Measurements from ENCODE around the gene UBE4A.
"Not testable (repeated sequence)": the region's sequence is repeated elsewhere in the genome, so short reads cannot be mapped to it uniquely, and the experiment has no call there.

UBE4A gene

GRCh38 chr11:118401880-118402590 is 42.6 kb downstream of the UBE4A start:
- DNase-seq: no peak

- DNase-seq: not testable (repeated sequence)
Measured at GRCh38 chr11:118402594-118402993, 43.2 kb downstream of the UBE4A start.

- DNase-seq: peak; percentile 30
Measured at GRCh38 chr11:118406599-118407166, 47.3 kb downstream of the UBE4A start.

- DNase-seq: no peak
Measured at GRCh38 chr11:118410055-118410745, 50.8 kb downstream of the UBE4A start.

GRCh38 chr11:118411530-118411929 is 52.1 kb downstream of the UBE4A start:
- no peak for DNase-seq

DNA sequence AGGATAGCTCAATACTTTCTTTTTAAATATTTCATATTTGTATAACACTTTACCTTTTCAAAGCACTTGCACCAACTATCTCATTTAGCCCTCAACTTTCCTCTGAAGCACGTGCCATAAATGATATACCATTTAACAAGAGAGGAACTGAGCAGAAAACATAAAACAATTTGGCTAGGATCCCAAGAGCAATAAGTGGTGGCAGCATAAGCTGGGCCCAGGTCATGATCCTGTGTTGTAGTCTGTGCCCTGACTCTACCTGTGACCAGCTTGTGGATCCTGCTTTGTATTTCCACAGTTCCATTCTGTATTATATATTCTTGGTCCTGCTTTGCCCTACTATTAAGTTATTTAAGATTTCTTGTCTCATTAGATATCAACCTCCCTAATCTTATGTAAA is 53.5 kb downstream of the UBE4A start:
- DNase-seq: no peak

DNA sequence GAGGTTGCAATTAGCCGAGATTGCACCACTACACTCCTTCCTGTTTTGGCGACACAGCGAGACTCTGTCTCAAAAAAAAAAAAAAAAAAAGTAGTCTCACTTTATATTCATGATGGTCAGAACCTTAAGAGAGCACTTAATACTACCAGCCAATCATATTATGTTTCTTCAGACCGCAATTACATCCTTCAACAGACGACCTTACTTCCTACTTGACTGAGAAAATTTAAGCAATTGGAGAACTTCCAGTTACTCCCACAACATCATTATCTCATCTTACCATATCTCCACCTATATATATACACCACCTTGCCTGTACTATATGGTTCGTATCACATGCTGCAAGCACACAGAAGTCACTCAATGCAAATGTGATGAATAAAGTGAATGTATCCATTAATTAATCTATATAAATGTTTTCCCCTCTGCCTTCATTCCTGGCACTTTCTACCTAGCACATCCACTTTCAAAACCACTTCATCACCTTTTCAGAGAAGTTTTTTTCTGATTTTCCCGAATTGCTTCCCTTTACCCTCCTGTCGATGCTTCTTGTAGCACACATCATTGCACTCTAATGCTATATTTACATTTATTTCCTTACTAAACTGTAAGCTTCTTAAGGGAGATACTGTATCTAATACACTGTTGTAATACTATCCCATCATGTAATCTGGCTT is 55.8 kb downstream of the UBE4A start:
- no peak for DNase-seq

- no peak for DNase-seq
Measured at GRCh38 chr11:118415739-118416068, 56.3 kb downstream of the UBE4A start.

DNA sequence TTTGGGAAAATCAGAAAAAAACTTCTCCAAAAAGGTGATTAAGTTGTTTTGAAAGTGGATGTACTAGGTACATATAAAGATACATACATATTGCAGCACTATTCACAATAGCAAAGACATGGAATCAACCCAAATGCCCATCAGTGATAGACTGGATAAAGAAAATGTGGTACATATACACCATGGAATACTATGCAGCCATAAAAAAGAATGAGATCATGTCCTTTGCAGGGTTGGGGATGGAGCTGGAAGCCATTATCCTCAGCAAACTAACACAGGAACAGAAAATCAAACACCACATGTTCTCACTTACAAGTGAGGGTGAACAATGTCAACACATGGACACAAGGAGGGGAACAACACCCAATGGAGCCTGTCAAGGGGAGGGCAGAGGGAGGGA is 57.5 kb downstream of the UBE4A start:
- not testable (repeated sequence) for DNase-seq

DNA sequence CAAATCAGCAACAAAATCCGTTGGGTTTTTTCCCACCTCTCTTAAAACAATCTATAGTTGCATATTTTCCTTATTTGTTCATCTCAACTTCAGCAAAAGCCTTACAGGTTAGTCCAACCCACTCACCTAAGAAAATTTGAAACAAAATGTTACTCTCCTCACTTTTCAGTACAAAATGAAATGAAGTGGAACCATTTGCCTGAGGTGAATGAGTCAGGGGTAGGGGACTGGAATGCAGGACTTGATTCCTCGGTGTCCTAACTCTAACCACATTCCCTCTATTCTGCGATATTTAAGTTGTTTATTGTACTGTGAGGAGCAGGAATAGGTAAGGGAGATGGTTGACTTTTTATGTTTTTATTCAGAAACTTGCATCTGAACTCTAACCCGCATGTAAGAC is 58.4 kb downstream of the UBE4A start:
- no peak for DNase-seq

- DNase-seq: no peak
Measured at GRCh38 chr11:118418766-118419165, 59.4 kb downstream of the UBE4A start.

DNA sequence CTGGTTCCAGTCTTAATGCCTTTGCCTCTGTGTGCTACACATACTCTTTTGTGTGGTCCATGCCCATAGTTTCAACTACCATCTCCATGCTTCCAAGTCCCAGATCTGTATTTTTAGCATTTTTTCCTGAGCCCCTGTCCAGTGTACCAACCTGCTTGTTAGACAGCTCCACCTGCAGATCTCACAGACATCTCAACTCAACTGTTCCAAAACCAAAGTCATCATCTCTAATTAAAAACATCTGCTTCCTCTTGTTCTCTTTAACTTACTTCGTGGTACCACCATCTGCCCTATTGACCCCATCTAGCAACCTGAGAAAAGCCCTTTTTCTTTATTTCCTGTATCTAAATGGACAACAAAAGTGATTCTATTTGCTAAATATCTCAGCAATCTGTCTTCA is 68.3 kb downstream of the UBE4A start:
- DNase-seq: no peak

DNA sequence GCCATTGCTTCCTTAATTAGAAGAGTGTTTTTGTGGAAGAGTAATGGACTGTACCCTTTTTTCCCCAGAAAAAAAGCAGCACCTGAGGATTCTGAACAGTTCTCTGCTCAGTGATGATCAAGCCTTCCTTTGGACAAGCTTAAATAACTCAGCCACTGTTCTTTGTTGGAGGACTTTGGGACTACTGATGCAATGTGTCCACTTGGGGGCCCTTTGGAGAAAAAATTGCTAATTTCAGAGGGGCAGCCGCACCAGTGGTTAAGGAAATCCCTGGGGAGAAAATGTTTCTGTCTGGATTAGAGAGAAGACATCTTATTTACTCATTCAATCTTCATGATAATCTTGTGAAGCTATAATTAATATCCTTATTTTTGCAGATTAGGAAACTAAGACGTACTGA is 71.6 kb downstream of the UBE4A start:
- no peak for DNase-seq

DNA sequence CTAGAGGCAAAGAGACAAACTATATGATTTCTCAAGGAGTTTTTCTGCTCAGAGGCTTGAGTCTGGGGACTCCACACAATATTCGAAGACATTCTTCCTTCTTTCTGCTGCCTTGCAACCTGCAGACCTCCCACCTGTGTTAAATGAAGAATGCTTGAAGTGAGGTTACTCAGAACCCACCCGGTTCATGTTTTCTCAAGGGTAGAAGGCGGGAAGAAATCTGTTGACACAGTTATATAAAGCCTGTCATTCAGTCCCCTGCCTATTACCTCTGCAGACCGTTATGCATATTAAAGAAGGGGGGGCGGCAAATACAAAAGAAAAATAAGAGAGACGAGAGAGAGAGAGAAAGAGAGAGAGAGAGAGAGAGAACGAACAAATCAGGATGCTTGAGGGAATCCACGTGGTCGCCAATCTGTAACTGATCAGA is 74.7 kb downstream of the UBE4A start:
- DNase-seq: no peak

DNA sequence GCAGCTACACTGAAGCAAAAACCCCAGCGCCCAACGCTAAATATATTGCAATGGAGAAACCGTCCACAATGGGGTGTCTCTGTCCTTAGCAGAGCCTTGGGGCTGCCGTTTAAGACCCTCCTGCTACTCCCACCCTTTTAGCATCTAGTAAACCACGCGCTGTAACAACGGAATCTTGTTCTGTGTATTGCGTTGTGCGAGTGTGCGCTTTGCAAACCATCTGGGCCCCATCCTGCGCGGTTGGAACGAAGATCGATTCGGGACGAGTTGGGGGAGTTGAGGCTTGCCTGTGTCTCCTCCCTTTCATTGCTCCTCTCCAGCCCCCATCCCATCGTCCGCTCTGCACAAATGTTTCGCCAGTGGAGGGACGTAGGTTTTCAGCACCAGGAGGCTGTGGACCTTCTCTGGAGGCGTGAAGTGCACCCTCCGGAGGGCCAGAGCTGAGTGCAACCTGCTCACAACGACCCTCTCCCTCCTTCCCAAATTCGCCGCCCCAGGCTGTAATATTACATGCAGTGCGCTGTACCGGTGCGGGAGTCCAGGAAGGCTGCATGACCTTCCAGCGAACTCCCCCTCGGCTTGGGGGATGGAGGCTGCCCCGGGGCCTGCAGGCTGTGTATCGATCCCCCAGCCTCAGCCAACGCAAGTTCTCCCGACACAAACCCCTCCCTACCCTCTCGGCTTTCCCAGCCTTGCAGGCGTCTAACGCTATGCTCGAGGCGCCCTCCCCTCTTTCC is 75.3 kb downstream of the UBE4A start:
- DNase-seq: no peak

GRCh38 chr11:118435290-118435892 is 76.0 kb downstream of the UBE4A start:
- DNase-seq: peak; percentile 96

GRCh38 chr11:118435893-118436624 is 76.7 kb downstream of the UBE4A start, which contains the start of gene KMT2A:
TSS of gene KMT2A (plus strand) at chr11:118436492. CDS start at chr11:118436513, 21 bp downstream.
- peak; percentile 99 for DNase-seq

- DNase-seq: peak; percentile 65
Measured at GRCh38 chr11:118436639-118437207, 77.3 kb downstream of the UBE4A start.

GRCh38 chr11:118437208-118438125 is 78.1 kb downstream of the UBE4A start:
- DNase-seq: peak; percentile 86

DNA sequence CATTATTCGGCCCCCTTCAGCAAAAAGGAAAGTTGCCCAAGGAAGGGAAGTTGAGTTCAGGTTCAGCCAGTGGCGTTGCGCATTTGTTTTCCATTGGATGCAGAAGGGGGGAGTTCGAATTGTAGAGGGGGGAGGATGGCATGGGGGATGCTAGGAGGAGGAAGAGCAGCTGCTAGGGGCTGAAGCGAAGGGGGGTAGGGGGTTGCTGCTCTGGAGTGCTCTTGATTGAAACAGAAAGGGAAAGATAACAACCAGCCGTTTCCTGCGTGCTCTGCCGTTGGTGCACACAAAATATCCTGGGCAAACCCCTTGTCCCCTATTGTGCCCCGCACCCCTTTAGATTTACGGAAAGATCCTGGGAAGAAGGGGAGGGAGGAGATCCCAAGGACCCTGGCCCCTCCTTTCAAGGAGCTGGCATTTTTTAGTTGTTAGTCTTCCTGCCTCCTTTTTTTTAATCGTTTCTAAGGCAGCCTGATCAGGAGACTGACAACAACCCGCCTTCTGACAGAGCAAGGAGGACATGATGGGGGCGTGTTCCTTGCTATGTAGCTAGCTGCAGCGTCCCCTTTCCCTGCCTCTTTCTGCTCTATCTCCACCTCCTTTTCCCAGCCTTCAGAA is 79.0 kb downstream of the UBE4A start:
- peak; percentile 84 for DNase-seq

Measured in eye (tissue), 1 donor.